ENCODE results near the gene GRK6.

GRK6 gene

GRCh38 chr5:177455036-177455660, 28.7 kb downstream of the GRK6 start:
- peak; percentile 89 for DNase-seq

GRCh38 chr5:177455661-177456590, 29.4 kb downstream of the GRK6 start:
- DNase-seq: peak; percentile 90

DNA sequence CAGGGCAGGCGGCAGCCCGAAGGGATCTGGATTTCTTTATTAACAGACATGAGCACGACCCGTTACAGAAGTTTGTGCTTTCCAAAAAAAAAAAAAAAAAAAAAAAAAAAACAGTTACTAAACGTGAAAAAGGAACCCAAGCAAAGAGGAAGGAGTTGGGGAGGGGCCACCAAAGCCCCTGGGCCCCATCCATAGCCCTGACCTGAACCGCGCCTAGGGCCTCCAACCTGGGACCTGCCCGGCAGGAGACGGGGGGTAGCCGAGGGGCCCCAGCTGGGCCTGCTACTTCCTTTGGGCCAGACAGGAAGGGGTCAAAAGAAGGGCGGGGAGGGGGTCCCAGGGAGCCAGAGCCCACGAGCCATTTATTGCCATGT, 30.1 kb downstream of the GRK6 start:
- DNase-seq: no peak

GRCh38 chr5:177456976-177457851, 30.7 kb downstream of the GRK6 start:
- no peak for DNase-seq

DNA sequence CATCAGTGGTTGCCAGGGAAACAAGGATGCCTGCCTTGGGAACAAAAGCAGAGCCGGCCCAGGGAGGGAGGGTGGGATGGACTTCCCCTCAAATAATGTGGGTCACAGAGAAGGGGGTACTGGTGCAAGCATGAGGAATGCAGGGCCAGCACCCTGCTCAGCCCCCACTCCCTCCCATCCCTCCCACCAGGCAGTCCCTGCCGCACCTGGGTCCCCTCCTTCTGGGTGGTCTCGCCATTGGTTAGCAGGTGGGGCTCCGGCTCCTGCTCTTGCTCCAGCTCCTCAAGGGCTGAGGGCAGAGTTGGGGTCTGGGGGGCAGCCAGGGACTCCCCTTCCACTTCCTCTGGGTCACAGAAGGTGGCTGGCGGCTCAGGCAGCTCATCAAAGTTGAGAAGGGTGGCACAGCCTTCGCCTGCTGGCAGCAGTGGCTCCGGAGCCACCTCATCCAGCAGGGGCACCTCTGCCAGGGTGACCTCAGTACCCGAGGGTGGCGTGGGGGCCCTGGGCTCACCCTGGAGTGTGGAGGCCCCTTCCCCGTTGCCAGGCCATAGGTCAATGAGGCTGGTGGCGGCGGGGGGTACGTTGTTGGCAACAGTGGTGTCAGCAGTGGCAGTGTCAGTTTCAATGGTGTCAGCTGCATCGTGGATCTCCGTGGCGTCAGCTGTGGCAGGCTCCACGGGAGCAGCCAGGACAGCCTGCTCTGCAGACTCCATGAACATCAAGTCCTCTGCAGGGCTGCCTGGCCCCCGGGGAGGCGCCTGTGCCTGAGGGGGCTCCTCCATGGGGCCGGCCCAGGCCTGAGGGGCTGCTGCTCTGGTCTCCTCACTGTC, 31.6 kb downstream of the GRK6 start:
- no peak for DNase-seq

- no peak for DNase-seq
Observed at GRCh38 chr5:177458912-177459350, 32.5 kb downstream of the GRK6 start.

DNA sequence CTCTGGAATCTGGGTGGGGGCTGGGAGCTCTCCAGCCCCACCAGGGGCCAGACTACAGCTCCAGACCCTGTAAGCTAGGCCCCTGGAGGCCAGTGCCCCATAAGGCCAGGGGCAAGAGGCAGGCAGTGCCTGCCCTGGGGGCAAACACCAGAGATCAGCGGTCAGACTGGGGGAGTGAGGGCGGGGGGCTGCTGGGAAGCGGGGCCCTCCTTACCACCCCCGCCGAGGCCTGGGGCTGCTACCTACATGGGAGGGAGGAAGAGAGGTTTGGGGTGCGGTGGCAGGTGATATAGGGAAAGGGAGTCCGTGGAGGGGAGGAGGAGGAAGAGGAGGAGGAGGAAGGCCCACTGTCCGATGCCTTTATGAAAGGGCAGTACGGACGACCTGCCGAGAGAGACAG, 32.9 kb downstream of the GRK6 start:
- no peak for DNase-seq

GRCh38 chr5:177459819-177460628, 33.5 kb downstream of the GRK6 start:
- DNase-seq: no peak

- DNase-seq: no peak
Observed at GRCh38 chr5:177462021-177462670, 35.7 kb downstream of the GRK6 start.

- no peak for DNase-seq
Observed at GRCh38 chr5:177465044-177465443, 38.6 kb downstream of the GRK6 start.

- DNase-seq: no peak
Observed at GRCh38 chr5:177466861-177467260, 40.4 kb downstream of the GRK6 start.

DNA sequence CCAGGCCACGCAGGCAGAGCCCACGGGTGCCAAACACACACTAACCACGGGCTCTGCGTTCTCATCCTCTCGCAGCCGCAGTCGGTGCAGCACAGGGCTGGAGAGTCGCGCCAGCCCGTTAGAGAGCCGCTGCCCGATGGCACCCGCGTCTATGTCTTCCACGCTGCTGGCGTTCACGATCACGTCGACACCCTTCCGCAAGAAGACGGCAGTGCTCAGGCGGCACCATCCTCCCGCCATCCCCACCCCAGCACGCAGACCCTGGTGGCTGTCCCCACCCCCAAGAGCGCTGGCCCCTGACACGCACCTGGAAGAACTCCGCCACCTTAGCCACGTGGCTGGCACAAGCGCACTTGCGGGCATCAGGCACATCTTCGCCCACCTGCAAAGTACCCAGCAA, 41.0 kb downstream of the GRK6 start:
- DNase-seq: no peak

DNA sequence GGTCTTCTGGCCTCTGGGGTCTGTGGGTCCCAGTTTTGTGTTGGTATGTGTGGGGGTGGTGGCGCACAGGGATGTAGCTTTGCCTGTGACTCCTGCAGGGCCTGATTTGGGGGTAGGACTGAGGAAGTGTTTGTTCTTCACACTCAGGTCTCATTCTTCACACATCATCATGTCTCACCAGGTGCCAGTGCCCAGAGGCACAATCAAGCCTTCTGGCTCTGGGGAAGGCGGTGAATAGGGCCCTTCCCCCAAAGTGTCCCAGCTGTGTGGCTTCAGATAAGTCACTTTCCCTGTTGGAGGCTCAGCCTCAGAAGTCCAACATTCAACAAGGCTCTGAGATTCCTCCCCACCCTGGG, 41.8 kb downstream of the GRK6 start:
- no peak for DNase-seq

GRCh38 chr5:177468685-177469628, 42.5 kb downstream of the GRK6 start:
- no peak for DNase-seq

- no peak for DNase-seq
Observed at GRCh38 chr5:177469750-177470525, 43.5 kb downstream of the GRK6 start.

DNA sequence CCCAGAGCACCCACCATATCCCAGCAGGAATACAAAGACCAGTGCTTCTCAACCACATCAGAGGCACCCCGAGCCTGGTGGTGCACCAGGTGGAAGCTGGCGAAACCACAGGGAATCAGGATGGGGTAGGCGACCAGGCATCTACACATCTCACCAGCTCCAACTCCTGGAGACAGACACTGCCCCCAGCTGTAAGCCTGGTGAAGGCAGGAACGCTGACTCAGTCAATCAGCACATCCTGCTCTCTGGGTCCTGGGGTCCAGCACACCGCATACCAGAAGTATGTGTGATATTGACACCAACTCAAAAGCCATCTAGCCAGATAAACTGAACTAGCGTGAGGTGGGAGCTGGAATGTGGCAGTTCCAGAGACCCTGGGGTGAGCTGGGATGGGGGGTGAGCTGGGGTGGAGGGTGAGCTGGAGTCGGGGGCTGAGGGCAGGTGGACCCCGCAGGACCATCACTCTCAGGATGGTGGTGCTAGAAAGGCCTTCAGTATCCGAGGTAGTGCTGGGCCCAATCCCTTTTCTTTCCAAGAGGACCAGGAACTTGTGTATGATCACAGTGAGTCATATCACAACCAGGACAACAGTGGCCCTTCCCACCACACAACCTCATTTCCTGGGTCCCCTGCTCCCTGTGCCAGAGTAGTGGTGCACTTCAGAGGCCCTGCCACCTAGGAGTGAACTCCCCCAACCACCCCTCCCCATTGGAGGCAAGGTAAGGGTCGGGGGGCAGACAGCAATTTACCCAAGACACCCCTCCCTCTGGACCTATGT, 44.5 kb downstream of the GRK6 start:
- no peak for DNase-seq

DNA sequence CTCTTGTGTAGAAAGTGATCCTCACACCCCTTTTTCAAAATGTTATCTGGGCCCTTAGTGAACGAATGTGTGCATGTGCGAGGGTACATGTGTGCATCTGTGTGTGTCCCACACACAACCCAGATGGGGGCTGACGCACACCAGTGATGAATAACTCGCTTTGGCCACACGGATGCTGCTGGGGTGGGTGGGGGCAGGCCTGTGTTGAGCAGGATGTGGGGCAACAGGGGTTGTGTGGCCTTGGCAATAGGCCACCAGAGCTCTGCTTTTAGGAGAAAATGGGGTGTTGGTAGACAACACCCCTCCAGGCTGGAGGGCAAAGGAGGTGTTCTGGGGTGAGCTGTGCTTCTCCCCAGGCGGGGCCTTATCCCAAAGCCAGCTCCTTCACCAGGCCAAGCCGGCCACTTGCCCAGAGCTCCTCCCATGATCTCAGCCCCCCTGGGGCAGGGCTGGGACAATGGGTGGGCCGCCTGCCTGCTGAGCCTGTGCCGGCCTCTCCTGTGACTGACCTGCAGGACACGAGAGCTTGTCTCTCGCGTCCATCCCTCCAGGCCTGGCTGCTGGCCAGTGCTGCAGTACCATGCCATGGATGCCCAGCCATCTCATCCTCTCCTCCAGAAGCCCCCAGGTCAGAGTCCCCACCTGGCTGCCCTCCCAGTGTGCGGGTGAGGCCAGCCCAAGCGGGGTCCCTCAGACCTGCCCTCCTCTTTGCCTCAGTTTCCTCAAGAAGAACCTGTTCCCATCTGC, 45.3 kb downstream of the GRK6 start:
- no peak for DNase-seq
